A549 (cell line): ENCODE measurements around the gene RNF5. TPM values are rescaled to one million over a fixed set of nuclear protein-coding genes. Genes with fewer than 3 reads are reported as not detected.

Experiments used
- ATAC-seq, 2 experiments: fragments of 200-7000 bp in 1 of 2; fragments of >200 bp in 1 of 2; cut with Nextera tagmentation in 1 of 2; cut with Tn5 transposase in 1 of 2; 3 replicates each; pipeline versions ENCODE4 v1.8.0 to v1.9.1; 2018 to 2020; ENCODE audit warnings: mild to moderate bottlenecking in 1 of 2, moderate library complexity in 1 of 2
- CTCF ChIA-PET: fragments of 300-600 bp; sonication (Branson Sonifier 250); formaldehyde crosslinking; extraction: SDS; loops from one replicate; lab custom pipeline; 2021; ENCODE audit warnings: antibody characterized with exemption, inconsistent platforms; lab: Yijun Ruan, JAX
- POLR2A ChIA-PET: fragments of 350-600 bp; formaldehyde crosslinking; extraction: SDS; loops from one replicate; lab custom pipeline; 2021; ENCODE audit warnings: antibody characterized with exemption, inconsistent platforms; lab: Yijun Ruan, JAX
- DNase-seq, 2 experiments: peaks; one replicate each; pipeline versions ENCODE4 v3.0.0 to v3.0.0-alpha.2; 2011 to 2016; ENCODE audit warnings: low read depth in 1 of 2, low spot score in 1 of 2
- FAIRE-seq: peaks from 2 replicates; lab custom pipeline; 2011; peaks lifted over from hg19 to GRCh38; lab: Jason Lieb, UNC
- H3K27ac ChIP-seq, 2 experiments: fragments of >200 bp; sonication (Bioruptor Twin); formaldehyde crosslinking; 3 replicates each; pipeline ENCODE4 v1.5.1; 2016 to 2017
- H3K4me1 ChIP-seq: fragments of >200 bp; sonication (Bioruptor Twin); formaldehyde crosslinking; 3 replicates; pipeline ENCODE4 v1.6.1; 2016
- H3K4me2 ChIP-seq: fragments of >200 bp; sonication (Bioruptor Twin); formaldehyde crosslinking; 3 replicates; pipeline ENCODE4 v1.6.1; 2016
- H3K4me3 ChIP-seq: fragments of >200 bp; sonication (Bioruptor Twin); formaldehyde crosslinking; 3 replicates; pipeline ENCODE4 v1.5.1; 2016
- H3K9me3 ChIP-seq: fragments of >200 bp; sonication (Bioruptor Twin); formaldehyde crosslinking; 3 replicates; pipeline ENCODE4 v1.6.1; 2016
- BCL3 ChIP-seq: fragments of >200 bp; sonication (Bioruptor Twin); formaldehyde crosslinking; IDR thresholded peaks from 3 replicates; pipeline ENCODE4 v1.6.1; 2016
- CEBPB ChIP-seq, 2 experiments: fragments of >200 bp in 1 of 2; sonication (Bioruptor Twin) in 1 of 2; formaldehyde crosslinking in 1 of 2; IDR thresholded peaks; 2 replicates each; pipeline ENCODE4 v1.6.1; 2012 to 2016
- E2F6 ChIP-seq: IDR thresholded peaks from 2 replicates; pipeline ENCODE4 v1.6.1; 2012; ENCODE audit warnings: low read depth, borderline replicate concordance
- ESRRA ChIP-seq: fragments of 150-350 bp; IDR thresholded peaks from 2 replicates; pipeline ENCODE4 v1.6.1; 2014; ENCODE audit warnings: mild to moderate bottlenecking, low read length, borderline replicate concordance
- HOXA7 ChIP-seq: fragments of 250-450 bp; sonication (Bioruptor Pico); IDR thresholded peaks from 2 replicates; pipeline ENCODE4 v1.5.0; 2020; ENCODE audit warnings: mild to moderate bottlenecking, moderate library complexity
- JUN ChIP-seq, 2 experiments: fragments of >200 bp; sonication (Bioruptor Twin); formaldehyde crosslinking; IDR thresholded peaks; 2 replicates in 1 of 2; 3 replicates in 1 of 2; pipeline ENCODE4 v1.6.1; 2016 to 2017
- JUNB ChIP-seq: fragments of >200 bp; sonication (Bioruptor Twin); formaldehyde crosslinking; IDR thresholded peaks from 2 replicates; pipeline ENCODE4 v1.6.1; 2016
- KDM5A ChIP-seq: fragments of 200-600 bp; sonication (generic); IDR thresholded peaks from 2 replicates; pipeline ENCODE4 v1.6.1; 2016; ENCODE audit warnings: antibody characterized with exemption, mild to moderate bottlenecking
- MAX ChIP-seq: IDR thresholded peaks from 2 replicates; pipeline ENCODE4 v1.6.1; 2012
- PHF8 ChIP-seq: fragments of 200-600 bp; sonication (generic); IDR thresholded peaks from 2 replicates; pipeline ENCODE4 v1.6.1; 2016; ENCODE audit warnings: low read depth, mild to moderate bottlenecking, antibody characterized with exemption, moderate library complexity, borderline replicate concordance
- POLR2A ChIP-seq: IDR thresholded peaks from 2 replicates; pipeline ENCODE4 v1.6.1; 2012; ENCODE audit warnings: mild to moderate bottlenecking, low read length
- RFX5 ChIP-seq: fragments of 450-650 bp; IDR thresholded peaks from 2 replicates; pipeline ENCODE4 v1.7.1; 2014; ENCODE audit warnings: antibody characterized with exemption, mild to moderate bottlenecking, moderate library complexity
- TFCP2L1 ChIP-seq: fragments of 250-450 bp; sonication (Bioruptor Pico); IDR thresholded peaks from 2 replicates; pipeline ENCODE4 v1.5.0; 2021; ENCODE audit warnings: mild to moderate bottlenecking
- TP53 ChIP-seq: fragments of 250-450 bp; sonication (Bioruptor Pico); IDR thresholded peaks from 2 replicates; pipeline ENCODE4 v1.5.0; 2021; ENCODE audit warnings: mild to moderate bottlenecking, moderate library complexity
- USF2 ChIP-seq: fragments of 450-650 bp; IDR thresholded peaks from 2 replicates; pipeline ENCODE4 v1.6.1; 2014; ENCODE audit warnings: antibody characterized with exemption
- ZFP36 ChIP-seq: fragments of 450-650 bp; IDR thresholded peaks from 2 replicates; pipeline ENCODE4 v1.6.1; 2014; ENCODE audit warnings: borderline replicate concordance; ENCODE audit not compliant: partially characterized antibody
- WGBS: methylation state at CpG from one replicate; pipeline ENCODE4 v1.1.6; 2017; ENCODE audit errors: missing lambda C conversion rate; 5-methylcytosine and 5-hydroxymethylcytosine counted together
- polyA plus RNA-seq, 4 experiments: library from polyadenylated mRNA; depleted of rRNA in 3 of 4; stranded (reverse); fragments of >200 nt; fragmentation: RNase III in 1 of 4; extraction: RNeasy Plus Mini Kit Qiagen cat#74134 plus additional on column Dnase treatment in 1 of 4; gene quantifications; 2 replicates in 3 of 4; 3 replicates in 1 of 4; pipeline ENCODE4 v1.2.3, GENCODE V29; 2011 to 2017

RNF5 gene
- polyA plus RNA-seq, 2 of the 4 experiments (the other 2 are of a cell fraction), result 54.1 to 62.7 TPM

- ChIA-PET POLR2A (interaction anchor here (0.5 to 2.5 kb wide), 7 partner anchors 11 to 269 kb away, joined by 3 to 24 read pairs (median 6); partner anchors contain the start of genes FKBPL and PBX2), CTCF (interaction anchor here (0.9 to 1.4 kb wide), 4 partner anchors 19 to 59 kb away, joined by 3 to 4 read pairs (median 4); no protein-coding TSS in a partner anchor)
- WGBS, result 38% methylated on average over 5 of the region's 5 CpGs
- DNase-seq (peak in 1 of 2 experiments; percentile 51), FAIRE-seq (no peak), ATAC-seq (peak; percentile 0 to 14; a peak in 4 of 6 replicates)
- H3K4me2 ChIP-seq, result peak overlapping the region; percentile 93
- H3K4me1 ChIP-seq, result peaks cover 20% of the 10 kb centered on the region
- peak overlapping the region; percentile 97 to 99 for H3K27ac ChIP-seq
- peak overlapping the region; percentile 100 for H3K4me3 ChIP-seq
- TF ChIP-seq RFX5 (no peak), CEBPB (IDR thresholded peaks at IDR 0.05) (0 out of 4 replicates have a peak, but pooled peaks of 1 of the 2 experiments have one; percentile 12), USF2 (0 out of 2 replicates have a peak, but pooled peaks have one; percentile 15)
- H3K9me3 ChIP-seq, result no peaks in the 10 kb centered on the region
Observed at GRCh38 chr6:32176476-32177182, 1.6 kb upstream of the RNF5 start.

GRCh38 chr6:32177183-32177787 is 920 bp upstream of the RNF5 start:
- peak overlapping the region; percentile 100 for H3K4me3 ChIP-seq
- H3K4me2 ChIP-seq, result peak overlapping the region; percentile 93
- peaks cover 20% of the 10 kb centered on the region for H3K4me1 ChIP-seq
- WGBS, result 1% methylated on average over 20 of the region's 20 CpGs
- no peak for FAIRE-seq
- H3K27ac ChIP-seq, result peak overlapping the region; percentile 97 to 99
- H3K9me3 ChIP-seq, result no peaks in the 10 kb centered on the region
- CTCF ChIA-PET, result interaction anchor here (0.6 to 1.4 kb wide), 4 partner anchors 14 to 60 kb away, joined by 3 to 4 read pairs (median 4); no protein-coding TSS in a partner anchor
- POLR2A ChIA-PET, result interaction anchor here (1.0 to 2.5 kb wide), 6 partner anchors 11 to 63 kb away, joined by 3 to 24 read pairs (median 5); partner anchors contain the start of genes FKBPL and PBX2
- TF ChIP-seq BCL3 (0 out of 3 replicates have a peak, but pooled peaks have one; percentile 33), TP53 (CRISPR knock-in tag) (no peak), HOXA7 (CRISPR knock-in tag) (no peak), MAX (peak; percentile 49), PHF8 (peak; percentile 29; the same call in 1 of the 2 replicates), E2F6 (0 out of 2 replicates have a peak, but pooled peaks have one; percentile 70), JUNB (no peak), JUN (IDR thresholded peaks at IDR 0.05) (peak in 1 of 2 experiments; percentile 36; a peak in 2 of 5 replicates), KDM5A (no peak), ZFP36 (no peak), TFCP2L1 (no peak), POLR2A (peak; percentile 47), ESRRA (0 out of 2 replicates have a peak, but pooled peaks have one; percentile 15)
- ATAC-seq, result peak; percentile 39 to 49
- DNase-seq, result no peak
